WI38 (cell line): ENCODE results near the gene RETREG2.
A peak's percentile ranks its signal among the peaks of the same experiment; 100 is the strongest.

Experiments used
- H3K4me3 ChIP-seq: 2 replicates; pipeline ENCODE4 v1.5.1; 2011; ENCODE audit warnings: low read depth, mild to moderate bottlenecking, control low read depth, low read length
- CTCF ChIP-seq: IDR thresholded peaks from 2 replicates; pipeline ENCODE4 v1.5.1; 2012; ENCODE audit warnings: low read depth, mild to moderate bottlenecking, control low read depth, low read length

Gene RETREG2

GRCh38 chr2:219218732-219219701, 40.9 kb downstream of the RETREG2 start, which contains the start of gene ABCB6:
TSS of gene ABCB6 (minus strand) at chr2:219218958. CDS start at chr2:219218673, 285 bp downstream.
- TF ChIP-seq CTCF: no peak
- peak within 1 kb of the TSS; percentile 65 for H3K4me3 ChIP-seq

DNA sequence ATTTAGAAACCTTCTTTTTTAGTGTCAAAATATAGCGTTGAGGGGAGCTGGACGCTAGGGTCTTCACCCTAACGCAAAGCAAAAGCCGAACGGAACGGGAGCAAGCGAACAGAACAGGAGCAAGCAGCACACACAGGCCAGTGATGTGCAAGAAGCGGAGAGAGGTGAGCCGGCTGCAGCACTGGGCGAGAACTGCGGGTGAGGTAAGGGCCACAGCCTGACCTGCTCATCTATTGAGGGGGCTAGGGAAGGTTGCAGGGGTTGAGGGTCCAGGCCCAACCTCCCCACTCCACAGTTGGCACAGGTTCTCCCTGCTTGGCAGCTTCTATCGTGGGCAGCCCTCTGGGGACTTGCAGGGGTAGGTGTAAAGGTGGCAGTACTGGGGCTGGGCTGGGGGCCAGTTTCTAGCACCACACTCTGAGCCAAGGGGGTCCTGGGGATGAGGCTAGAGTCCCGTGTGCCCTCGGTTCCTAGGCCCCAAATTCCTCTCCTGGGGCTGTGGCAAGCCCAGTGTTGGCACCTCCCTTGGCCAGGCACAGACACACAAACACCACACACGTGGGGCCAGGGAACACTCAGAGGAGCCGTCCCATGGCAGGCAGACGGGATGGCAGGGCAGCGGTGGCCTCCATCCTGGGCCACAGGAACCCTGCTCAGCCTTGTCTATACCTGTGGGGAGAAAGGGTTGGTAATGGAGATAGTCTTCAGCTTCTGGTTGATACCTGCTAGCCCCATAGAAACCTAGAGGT, 41.9 kb downstream of the RETREG2 start:
- no peak overlapping the region for H3K4me3 ChIP-seq
- no peak for TF ChIP-seq CTCF

GRCh38 chr2:219220652-219221402, 42.8 kb downstream of the RETREG2 start:
- no peak for TF ChIP-seq CTCF
- H3K4me3 ChIP-seq: no peak overlapping the region

- no peak overlapping the region for H3K4me3 ChIP-seq
- TF ChIP-seq CTCF: no peak
Measured at GRCh38 chr2:219221957-219222518, 44.0 kb downstream of the RETREG2 start.

DNA sequence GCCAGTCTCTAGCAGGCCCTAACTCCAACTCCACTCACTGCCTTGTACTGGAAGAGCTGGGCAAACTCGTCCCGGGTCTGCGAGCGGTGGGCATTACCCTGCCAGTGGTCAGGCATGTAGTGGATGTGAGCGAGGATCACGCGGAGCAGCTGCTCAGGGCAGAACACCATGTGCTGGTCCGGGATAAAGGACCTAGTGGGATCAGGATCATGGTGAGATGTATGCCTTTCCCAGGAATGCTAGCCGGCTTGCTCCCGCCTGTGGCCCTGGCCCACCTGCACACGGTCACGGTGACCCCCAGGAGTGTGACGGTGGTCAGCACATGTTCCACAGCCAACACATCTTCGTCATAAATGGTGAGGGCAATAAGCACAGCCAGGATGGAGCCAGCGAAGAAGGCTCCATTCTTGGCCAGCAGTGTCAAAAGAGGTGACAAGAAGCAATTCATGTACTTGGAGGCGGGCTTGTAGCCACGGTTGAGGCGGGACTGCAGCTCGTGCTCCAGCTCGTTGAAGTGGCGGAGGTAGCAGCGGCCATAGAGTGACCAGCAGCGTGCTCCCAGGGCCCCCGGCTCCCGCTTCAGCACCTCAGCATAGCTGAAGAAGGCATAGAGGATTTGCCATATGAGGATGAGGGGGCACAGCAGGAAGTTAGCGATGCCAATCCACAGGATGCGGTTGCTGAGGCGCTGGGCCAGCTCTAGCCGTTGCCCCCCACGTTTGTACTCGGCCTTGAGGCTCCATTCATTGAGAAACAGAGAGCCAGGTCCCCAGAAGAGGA, 45.9 kb downstream of the RETREG2 start:
- H3K4me3 ChIP-seq: no peak overlapping the region
- no peak for TF ChIP-seq CTCF

GRCh38 chr2:219225350-219225749, 47.3 kb downstream of the RETREG2 start:
- no peak for TF ChIP-seq CTCF

More at GRCh38 chr2:219225350-219225749, 47.3 kb downstream of the RETREG2 start:
- H3K4me3 ChIP-seq: no peak overlapping the region
